ENCODE measurements around the gene HTR3A.
A peak's percentile ranks its signal among the peaks of the same experiment; 100 is the strongest.
"Not testable (repeated sequence)": the region's sequence is repeated elsewhere in the genome, so short reads cannot be mapped to it uniquely, and the experiment has no call there.

HTR3A gene

DNA sequence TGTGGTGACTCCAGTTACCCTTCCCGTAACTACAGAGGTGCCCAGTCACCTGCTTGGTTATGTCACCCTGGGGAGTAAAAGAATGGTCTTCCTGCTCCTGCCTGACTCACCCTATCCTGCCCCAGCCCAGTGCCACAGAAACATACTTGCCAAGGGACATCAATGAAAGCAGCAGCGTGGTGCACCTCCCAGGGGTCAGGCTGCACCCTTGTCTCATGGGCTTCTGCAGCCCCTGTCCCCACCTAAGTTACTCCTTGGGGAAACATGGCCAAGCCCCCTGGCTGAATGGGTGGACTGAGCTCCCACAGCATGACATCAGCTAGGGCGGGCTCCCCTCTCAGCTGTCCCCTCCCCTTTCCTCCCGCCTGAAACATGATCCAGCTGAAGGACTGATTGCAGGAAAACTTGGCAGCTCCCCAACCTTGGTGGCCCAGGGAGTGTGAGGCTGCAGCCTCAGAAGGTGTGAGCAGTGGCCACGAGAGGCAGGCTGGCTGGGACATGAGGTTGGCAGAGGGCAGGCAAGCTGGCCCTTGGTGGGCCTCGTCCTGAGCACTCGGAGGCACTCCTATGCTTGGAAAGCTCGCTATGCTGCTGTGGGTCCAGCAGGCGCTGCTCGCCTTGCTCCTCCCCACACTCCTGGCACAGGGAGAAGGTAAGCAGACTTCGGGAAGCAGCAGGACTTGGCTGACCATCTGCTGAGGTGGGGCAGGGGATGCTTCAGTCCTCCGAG lies at the start of gene HTR3A:
Gene HTR3A, plus strand, starts transcription at position 368 of the 730 bp plus-strand sequence. Its CDS starts 218 bp downstream, at position 586.
- DNase-seq (ENCODE audit: low read depth, low spot score), result peak; percentile 70

DNA sequence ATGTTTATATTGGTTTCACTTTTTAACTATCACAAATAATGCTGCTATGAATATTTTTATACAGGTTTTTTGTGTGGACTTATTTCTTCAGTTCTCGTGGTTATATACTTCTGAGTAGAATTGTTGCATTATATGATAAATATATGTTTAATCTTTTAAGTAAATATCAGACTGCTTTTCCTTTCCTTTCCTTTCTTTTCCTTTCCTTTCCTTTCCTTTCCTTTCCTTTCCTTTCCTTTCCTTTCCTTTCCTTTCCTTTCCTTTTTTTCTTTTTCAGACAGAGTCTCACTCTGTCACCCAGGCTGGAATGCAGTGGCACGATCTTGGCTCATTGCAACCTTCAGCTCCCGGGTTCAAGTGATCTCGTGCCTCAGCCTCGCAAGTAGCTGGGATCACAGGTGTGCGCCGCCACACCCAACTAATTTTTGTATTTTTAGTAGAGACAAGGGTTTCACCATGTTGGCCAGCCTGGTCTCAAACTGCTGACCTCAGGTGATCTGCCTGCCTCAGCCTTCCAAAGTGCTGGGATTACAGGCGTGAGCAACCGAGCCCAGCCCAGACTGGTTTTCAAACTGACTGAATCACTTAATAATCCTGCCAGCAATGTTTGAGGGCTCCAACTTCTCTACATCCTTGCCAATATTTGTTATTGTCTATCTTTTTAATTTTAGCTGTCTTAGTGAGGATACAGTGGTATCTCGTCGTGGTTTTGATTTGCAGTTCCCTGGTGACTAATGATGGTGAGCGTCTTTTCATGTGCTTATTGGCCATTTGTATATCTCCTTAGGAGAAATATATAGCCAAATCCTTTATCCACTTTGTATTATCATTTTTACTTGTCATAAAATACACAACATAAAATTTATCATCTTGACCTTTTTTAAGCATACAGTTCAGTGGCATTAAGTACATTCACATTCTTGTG lies 48.4 kb upstream of the HTR3A start:
- peak; percentile 9 for DNase-seq (ENCODE audit: low read depth, low spot score)

DNA sequence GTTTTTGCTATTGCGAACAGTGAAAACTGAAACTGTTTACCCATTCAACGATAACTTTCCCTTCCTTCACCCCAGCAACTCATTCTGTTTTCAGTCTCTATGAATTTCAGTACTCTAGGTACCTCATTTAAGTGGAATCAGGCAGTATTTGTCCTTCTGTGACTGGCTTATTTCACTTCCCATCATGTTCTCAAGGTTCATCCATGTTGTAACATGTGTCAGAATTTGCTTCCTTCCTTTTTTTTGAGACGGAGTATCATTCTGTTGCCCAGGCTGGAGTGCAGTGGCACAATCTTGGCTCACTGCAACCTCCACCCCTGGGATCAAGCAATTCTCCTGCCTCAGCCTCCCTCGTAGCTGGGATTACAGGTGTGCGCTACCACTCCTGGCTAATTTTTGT lies 46.6 kb upstream of the HTR3A start:
- no peak for DNase-seq (ENCODE audit: low read depth, low spot score)

DNA sequence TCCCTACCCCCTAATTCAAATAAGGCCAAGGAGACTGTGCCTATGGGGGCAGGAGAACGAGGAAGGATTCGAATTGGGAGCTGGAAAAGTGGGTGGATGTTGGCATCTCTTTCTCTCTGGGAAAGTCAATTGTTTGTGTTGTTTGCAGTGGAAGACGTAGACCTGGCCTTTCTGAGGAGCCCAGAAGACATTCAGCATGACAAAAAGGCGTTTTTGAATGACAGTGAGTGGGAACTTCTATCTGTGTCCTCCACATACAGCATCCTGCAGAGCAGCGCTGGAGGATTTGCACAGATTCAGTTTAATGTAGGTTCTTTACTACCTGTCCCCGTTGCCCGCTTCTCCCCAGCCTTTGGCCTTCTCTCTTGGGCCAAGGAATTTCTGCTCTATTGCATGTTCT lies 42.1 kb upstream of the HTR3A start:
- DNase-seq (ENCODE audit: low read depth, low spot score), result no peak

DNA sequence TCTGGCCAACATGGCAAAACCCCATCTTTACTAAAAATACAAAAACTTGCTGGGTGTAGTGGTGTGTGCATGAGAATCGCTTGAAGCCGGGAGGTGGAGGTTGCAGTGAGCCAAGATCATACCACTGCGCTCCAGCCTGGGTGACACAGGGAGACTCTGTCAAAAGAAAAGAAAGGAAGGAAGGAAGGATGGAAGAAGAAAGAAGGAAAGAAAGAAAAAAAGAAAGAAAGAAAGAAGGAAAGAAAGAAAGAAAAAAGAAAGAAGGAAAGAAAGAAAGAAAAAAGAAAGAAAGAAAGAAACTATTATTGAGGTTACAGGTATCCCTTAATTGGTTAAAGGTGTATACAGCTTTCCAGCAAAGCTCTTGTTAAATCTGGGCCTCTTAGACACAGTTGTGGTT lies 40.7 kb upstream of the HTR3A start:
- not testable (repeated sequence) for DNase-seq (ENCODE audit: low read depth, low spot score)

DNA sequence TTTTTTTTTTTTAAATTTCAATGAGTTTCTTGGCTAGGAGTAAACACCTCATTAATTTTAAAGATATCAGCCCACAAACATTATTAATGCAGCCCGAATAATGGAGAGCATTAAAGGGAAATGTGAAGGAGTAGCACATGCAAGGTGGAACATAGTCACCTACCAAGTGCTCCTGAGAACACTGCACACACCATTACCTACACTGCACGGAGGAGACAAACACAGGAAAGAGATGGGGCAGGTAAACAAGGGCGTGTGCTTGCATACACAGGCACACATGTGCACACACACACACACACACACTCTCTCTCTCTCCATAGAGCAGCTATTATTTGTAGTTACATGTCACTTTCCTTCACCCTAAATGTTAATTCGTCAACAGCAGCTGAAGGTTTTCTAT lies 40.1 kb upstream of the HTR3A start:
- DNase-seq (ENCODE audit: low read depth, low spot score), result no peak

DNA sequence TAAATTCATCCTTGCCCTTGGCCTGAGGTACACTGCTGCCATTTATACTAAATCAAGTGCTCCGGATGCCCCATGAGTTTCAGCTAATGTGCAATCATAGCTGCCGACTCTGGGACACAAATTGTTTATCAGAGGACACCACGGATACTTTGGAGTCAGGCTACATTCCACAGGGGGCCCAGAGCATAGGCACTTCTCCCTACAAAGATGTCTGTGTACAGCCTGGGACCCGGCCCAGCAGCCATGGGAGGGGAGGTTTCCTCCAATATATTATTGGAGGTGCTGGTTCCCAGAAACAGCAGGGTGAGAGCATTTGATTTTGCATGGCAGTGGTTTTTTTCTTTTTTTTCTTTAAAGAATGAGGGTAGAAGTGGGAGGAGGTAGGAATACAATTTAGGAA lies 39.0 kb upstream of the HTR3A start:
- no peak for DNase-seq (ENCODE audit: low read depth, low spot score)

DNA sequence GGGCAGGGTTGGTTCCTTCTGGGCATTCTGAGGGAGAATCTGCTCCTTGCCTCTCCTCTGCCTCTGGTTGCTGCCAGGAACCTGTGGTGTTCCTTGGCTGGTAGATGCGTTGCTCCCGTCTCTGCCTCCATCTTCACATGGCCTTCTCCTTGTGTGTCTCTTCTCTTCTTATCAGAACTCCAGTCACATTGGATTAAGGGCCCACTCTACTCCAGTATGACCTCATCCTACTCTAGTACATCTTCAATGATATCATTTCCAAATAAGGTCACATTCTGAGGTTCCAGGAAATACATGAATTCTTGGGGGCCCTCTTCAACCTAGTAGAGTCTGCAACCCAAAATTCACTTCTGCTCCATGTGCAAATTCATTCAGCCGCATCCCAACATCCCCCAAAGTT lies 37.0 kb upstream of the HTR3A start:
- DNase-seq (ENCODE audit: low read depth, low spot score), result no peak

DNA sequence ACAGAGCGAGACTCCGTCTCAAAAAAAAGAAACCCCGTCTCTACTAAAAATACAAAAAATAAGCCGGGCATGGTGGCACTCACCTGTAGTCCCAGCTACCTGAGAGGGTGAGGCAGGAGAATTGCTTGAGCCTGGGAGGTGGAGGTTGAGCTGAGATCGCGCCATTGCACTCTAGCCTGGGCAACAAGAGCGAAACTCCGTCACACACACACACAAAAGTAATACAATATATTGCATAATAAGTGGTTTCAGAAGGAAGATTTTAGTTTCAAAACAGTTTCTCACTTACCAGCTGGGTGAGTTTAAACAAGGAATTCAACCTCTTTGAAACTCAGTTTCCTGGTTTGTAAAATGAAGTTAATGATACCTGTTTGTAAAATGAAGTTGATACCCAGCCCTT lies 32.7 kb upstream of the HTR3A start:
- no peak for DNase-seq (ENCODE audit: low read depth, low spot score)

DNA sequence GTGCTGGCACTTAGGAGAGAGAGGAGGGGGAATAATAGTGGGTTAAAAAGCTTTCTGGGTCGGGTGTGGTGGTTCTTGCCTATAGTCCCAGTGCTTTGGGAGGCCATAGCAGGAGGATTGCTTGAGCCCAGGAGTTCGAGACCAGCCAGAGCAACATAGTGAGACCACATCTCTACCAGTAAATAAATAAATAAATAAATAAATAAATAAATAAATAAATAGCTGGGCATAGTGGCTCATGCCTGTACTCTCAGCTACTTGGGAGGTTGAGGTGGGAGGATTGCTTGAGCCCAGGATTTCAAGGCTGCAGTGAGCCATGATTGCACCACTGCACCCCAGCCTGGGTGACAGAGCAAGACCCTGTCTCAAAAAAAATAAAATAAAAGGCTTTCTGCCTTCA lies 28.7 kb upstream of the HTR3A start:
- DNase-seq (ENCODE audit: low read depth, low spot score), result not testable (repeated sequence)

DNA sequence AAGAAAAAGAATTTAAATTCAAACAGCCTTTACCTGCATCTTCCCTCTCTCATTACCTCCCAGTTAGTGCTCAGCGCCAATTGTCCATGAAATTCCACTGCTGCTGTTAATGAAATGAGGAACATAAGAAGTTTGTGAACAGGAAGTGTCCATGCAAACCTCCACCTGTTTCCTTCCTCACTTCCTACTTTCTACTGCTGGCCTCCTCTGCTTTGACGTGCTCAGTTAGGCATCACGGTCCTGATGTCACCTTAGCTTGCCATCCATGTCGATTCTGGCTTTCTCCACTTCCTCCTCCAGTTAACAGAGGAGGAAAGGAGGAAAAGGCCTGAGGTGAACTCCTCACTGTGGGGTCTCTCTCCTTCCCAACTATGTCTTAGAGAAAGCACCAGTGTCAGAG lies 26.9 kb upstream of the HTR3A start:
- DNase-seq (ENCODE audit: low read depth, low spot score), result no peak

DNA sequence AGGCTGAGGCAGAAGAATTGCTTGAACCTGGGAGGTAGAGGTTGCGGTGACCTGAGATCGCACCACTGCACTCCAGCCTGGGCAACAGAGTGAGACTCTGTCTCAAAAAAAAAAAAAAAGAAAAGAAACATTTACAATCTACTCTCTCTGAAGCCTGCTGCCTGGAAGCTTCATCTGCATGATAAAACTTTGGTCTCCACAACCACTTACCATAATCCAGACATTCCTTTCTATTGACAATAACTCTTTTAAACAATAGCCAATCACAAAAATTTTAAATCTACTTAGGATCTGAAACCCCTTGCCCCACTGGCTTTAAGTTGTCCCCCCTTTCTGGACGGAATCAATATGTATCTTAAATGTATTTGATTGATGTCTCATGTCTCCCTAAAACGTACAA lies 25.0 kb upstream of the HTR3A start:
- no peak for DNase-seq (ENCODE audit: low read depth, low spot score)

DNA sequence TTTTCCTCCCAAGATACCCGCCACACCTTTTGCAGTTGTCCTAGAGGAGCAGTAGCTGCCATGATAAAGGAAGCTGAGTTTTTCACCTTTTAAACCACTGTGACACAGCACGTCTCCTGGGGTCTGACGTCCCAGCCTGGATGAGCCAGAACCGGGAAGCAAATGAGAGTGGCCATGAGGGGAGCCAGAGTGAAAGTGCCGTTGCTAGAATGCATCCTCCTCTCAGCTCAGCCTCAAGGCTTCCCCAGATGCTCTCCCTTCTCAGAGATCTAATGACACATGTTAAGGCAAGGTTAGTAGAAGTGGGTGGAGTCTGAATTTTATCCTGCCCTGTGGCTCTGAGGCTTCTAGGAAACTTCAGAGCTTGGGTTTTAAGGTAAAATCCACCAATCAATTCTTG lies 23.4 kb upstream of the HTR3A start:
- no peak for DNase-seq (ENCODE audit: low read depth, low spot score)

DNA sequence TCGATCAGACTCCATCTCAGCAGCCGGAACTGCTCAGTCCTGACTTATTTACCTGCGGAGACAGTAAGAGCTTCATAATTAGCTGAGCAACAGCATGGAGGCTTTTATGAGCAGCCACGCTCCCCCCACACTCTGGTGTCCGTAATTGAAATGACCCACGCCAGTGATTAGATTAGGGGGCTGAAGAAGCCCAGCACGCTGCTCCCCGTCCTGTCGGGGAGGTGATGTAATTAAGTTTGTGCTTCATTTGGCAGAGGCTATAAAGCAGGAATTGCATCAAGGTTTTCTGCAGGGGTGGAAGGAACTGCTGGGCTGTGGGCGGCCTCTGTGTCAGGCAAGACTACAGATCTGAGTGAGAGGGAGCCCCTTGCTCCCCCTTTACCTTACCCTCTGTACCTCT lies 22.8 kb upstream of the HTR3A start:
- DNase-seq (ENCODE audit: low read depth, low spot score), result no peak

DNA sequence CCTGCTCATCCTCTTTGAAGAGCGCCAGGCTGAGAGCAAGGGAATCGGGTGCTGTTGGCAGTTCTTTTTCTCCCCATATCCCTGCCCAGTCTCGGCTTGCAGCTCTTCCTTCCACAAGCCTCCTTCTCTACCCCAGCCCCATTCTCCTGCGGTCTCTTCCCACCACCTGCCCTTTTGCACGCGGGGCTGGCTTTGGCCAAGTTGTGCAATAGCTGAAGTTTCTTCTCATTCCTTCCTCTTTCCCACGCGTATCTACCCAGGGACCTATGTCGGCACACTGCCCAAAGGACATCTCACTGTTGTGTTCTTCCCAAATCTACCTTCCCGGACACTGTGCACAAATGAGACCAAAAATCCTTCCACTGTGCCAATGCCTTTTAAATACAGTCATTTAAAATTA lies 22.3 kb upstream of the HTR3A start:
- no peak for DNase-seq (ENCODE audit: low read depth, low spot score)

DNA sequence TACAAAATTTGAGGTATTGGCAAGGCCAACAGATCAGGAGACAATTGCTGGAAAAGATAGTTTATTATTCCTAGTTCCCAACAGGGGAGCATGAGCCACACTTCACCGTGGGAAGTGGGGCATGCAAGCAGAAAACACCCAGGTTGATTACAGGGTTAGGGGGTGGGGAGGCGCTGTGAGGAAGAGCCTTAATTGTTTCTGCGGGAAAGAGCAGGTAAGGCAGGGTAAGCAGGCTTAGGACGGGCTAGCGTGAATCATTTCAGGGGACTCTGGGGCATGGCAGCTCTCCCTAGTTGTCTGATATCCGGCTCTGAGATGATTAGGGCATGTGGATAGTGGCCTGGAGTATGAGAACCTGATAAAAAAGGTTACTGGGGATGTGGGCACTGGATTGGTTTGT lies 20.7 kb upstream of the HTR3A start:
- no peak for DNase-seq (ENCODE audit: low read depth, low spot score)

DNA sequence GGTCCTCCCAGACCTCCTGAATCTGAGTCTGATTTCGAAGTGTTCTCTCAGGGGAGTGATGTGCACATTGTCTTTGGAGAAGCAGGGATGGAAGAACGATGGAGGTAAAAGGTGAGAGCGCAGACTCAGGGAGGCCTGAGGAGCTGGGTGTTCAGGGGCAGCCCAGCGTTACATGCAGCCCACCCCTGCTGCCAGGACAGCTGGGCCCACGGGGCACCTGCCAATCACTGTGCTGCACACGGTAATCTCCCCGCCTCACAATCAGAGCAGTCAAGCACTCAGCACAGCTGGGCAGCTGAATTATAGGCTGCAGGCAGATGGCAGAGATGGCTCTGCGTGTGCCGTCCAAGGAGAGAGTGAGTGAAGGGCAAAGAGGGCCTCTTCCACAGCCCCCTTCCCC lies 17.9 kb upstream of the HTR3A start:
- no peak for DNase-seq (ENCODE audit: low read depth, low spot score)

DNA sequence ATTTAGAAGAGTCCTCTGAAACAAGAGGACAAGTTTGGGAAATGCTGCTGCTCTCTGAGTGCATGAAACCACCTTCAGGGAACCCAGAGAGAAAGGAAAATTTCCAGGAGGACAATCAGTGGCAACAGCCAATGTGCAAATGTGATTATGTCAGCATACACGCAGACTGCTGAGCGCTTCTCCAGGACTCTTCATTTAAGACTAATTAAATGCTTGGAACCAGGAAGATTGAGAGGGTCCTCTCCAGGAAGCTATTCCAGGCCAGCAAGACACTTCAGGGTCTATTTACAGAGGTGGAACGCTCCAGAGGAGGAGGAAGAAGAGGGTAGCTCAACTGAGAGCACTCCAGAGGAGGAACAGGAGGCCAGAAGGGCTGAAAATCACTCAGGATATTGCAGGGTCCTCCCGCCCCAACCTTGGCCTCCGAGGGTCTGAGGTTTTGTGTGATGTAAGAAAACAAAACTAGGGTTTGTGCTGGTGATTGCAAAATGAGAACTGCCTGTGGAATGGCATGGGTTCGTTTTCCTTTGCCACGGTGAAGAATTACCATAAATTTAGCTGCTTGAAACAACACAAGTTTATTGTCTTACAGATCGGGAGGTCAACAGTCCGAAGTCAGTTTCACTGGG lies 14.1 kb upstream of the HTR3A start:
- DNase-seq (ENCODE audit: low read depth, low spot score), result no peak

DNA sequence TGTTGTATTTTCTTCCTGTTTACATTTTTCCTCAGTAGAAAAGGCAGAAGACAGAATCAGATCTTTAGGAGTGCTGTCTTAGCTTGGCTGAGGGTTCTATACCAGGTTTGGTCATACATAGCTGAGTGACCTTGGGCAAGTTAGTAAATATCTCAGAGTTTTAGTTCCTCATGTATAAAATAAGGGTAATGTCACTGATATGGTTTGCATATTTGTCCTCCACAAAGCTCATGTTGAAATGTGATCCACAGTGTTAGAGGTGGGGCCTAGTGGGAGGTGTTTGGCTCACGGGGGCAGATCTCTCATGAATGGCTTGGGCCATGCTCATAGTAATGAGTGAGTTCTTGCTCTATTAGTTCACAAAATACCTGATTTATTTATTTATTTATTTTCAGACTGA lies 7.5 kb upstream of the HTR3A start:
- DNase-seq (ENCODE audit: low read depth, low spot score), result no peak

DNA sequence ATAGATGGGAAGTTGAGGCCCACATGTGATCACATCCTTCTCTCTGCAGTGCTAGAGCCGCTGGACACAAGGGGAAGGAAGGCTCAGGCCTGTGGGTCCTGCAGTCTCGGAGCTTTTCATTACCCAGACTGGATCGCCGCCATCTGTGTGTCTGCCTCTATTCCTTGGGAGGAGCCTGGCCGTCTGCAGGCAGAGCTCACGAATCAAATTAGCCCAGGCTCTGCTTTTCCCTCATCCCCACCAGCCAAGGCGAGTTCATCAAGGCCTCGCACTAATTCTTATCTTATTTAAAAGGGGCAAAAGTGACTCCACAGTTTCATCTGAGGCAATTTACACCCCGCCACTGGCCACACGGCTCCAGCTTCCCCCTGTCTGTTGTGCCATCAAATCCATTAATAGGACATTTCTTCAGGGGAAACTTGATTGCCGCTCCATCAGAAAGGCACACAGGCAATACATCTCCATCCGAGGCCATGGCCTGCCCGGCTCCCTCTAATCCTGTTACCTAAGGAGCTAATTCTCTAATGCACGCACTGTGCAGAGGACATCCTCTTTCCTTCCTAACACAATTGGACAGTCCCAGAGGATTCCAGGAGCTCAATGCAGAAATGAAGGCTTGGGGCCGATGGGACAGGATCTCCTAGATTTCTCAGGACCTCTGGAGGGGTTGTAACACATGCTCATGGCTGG lies 3.3 kb upstream of the HTR3A start:
- no peak for DNase-seq (ENCODE audit: low read depth, low spot score)

DNA sequence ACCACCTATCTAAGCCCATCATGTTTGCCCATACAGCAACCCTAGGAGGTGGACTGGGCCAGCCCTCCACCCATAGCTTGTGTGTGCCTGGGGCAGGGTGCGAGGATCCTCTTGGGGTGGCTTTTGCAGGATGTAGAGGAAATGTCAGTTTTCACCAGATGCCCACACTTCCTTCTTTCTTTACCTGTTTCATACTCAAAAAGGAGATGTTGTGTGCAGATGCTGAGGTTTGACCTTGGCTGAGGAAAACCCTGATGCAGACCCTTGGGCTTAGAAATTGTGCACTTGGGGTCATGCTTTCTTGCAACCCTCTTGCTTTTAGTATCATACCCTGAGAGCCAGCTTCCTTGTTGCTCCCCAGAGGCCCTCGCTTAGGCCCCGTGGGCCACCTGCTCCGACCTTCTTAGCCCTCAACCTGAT lies 2.2 kb downstream of the HTR3A start:
- no peak for DNase-seq (ENCODE audit: low read depth, low spot score)

DNA sequence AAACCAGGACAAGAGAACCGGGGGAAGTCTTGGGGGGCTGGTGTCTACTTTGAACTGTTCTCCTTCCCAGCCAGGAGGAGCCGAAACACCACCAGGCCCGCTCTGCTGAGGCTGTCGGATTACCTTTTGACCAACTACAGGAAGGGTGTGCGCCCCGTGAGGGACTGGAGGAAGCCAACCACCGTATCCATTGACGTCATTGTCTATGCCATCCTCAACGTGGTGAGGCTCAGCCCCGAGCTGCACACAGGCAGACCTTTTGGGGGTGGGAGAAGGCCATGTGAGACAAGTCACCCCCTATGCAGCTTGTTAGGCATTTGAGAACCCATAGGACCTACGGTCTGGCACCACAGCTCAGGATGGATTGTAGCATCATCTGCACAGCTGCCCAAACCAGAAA lies 2.8 kb downstream of the HTR3A start:
- no peak for DNase-seq (ENCODE audit: low read depth, low spot score)
